GM12878 (cell line): Measurements from ENCODE around the gene ORAI3. TPM values are rescaled to one million over a fixed set of nuclear protein-coding genes. Genes with fewer than 3 reads are reported as not detected.

Experiments
- ATAC-seq: fragments of 200-7000 bp; cut with Tn5 transposase; 3 replicates; pipeline ENCODE4 v1.9.1; 2020; ENCODE audit warnings: mild to moderate bottlenecking, moderate library complexity
- BruUV-seq: library from RNA; stranded (reverse); fragments of 400-500 nt; replicated peaks from 2 replicates; lab custom pipeline; 2021; lab: Mats Ljungman, UMichigan
- CTCF ChIA-PET: fragments of 300-600 bp; sonication (Branson Sonifier 250); formaldehyde crosslinking; extraction: SDS; loops from one replicate; lab custom pipeline; 2021; ENCODE audit warnings: inconsistent platforms; lab: Yijun Ruan, JAX
- POLR2A ChIA-PET: fragments of 350-600 bp; formaldehyde crosslinking; extraction: SDS; loops from one replicate; lab custom pipeline; 2021; ENCODE audit warnings: inconsistent platforms; lab: Charles Lee
- RAD21 ChIA-PET: fragments of 300-600 bp; sonication (Branson Sonifier 250); formaldehyde crosslinking; loops from one replicate; lab custom pipeline; 2023; ENCODE audit warnings: antibody characterized with exemption; ENCODE audit not compliant: unreplicated experiment; lab: Charles Lee
- SMC1A ChIA-PET: fragments of 300-600 bp; sonication (Branson Sonifier 250); formaldehyde crosslinking; loops from one replicate; lab custom pipeline; 2023; ENCODE audit not compliant: unreplicated experiment, uncharacterized antibody; lab: Charles Lee
- DNase-seq: peaks from one replicate; pipeline ENCODE4 v3.0.0-alpha.2; 2011; ENCODE audit warnings: low read depth, low spot score
- FAIRE-seq: peaks from 3 replicates; lab custom pipeline; 2011; peaks lifted over from hg19 to GRCh38; lab: Jason Lieb, UNC
- H2AFZ ChIP-seq: 2 replicates; pipeline ENCODE4 v1.6.0; 2011; ENCODE audit warnings: low read depth, low read length, control low read depth; ENCODE audit not compliant: control insufficient read depth
- H3K27ac ChIP-seq: 2 replicates; pipeline ENCODE4 v1.5.1; 2011; ENCODE audit warnings: control low read depth; ENCODE audit not compliant: control insufficient read depth, insufficient read depth
- H3K27me3 ChIP-seq, 2 experiments: replicated peaks in 1 of 2; 2 replicates each; pipeline versions ENCODE4 v1.6.0 to v1.6.1; 2011; ENCODE audit warnings: low read length in 1 of 2; ENCODE audit not compliant: control insufficient read depth in 2 of 2, insufficient read depth in 2 of 2
- H3K36me3 ChIP-seq, 2 experiments: 2 replicates each; pipeline ENCODE4 v1.5.1; 2011; ENCODE audit warnings: low read length in 1 of 2; ENCODE audit not compliant: control insufficient read depth in 2 of 2, insufficient read depth in 2 of 2
- H3K4me1 ChIP-seq: 2 replicates; pipeline ENCODE4 v1.6.1; 2011; ENCODE audit warnings: mild to moderate bottlenecking, low read length, moderate library complexity, mixed read lengths; ENCODE audit not compliant: control insufficient read depth, insufficient read depth
- H3K4me2 ChIP-seq: 2 replicates; pipeline ENCODE4 v1.6.0; 2011; ENCODE audit warnings: control low read depth; ENCODE audit not compliant: control insufficient read depth, insufficient read depth
- H3K4me3 ChIP-seq: fragments of 200-600 bp; sonication (generic); 2 replicates; pipeline ENCODE4 v1.5.1; 2016
- H3K79me2 ChIP-seq: 2 replicates; pipeline ENCODE4 v1.6.0; 2011; ENCODE audit warnings: low read length; ENCODE audit not compliant: control insufficient read depth, insufficient read depth
- H3K9ac ChIP-seq: 2 replicates; pipeline ENCODE4 v1.8.0; 2011; ENCODE audit warnings: low read length, control low read depth, mixed read lengths; ENCODE audit not compliant: control insufficient read depth, insufficient read depth
- H3K9me3 ChIP-seq: replicated peaks from 3 replicates; pipeline ENCODE4 v1.5.1; 2011; ENCODE audit warnings: mild to moderate bottlenecking, low read length; ENCODE audit not compliant: control insufficient read depth, insufficient read depth
- H4K20me1 ChIP-seq: 2 replicates; pipeline ENCODE4 v1.6.0; 2011; ENCODE audit not compliant: control insufficient read depth, insufficient read depth
- CREM ChIP-seq: IDR thresholded peaks from 2 replicates; pipeline ENCODE4 v1.6.1; 2014; ENCODE audit warnings: antibody characterized with exemption, low read depth
- JUNB ChIP-seq: IDR thresholded peaks from 2 replicates; pipeline ENCODE4 v1.6.1; 2016; ENCODE audit warnings: antibody characterized with exemption, mild to moderate bottlenecking
- NFYA ChIP-seq: IDR thresholded peaks from 2 replicates; pipeline ENCODE4 v1.6.1; 2011; ENCODE audit warnings: low read depth, mild to moderate bottlenecking, low read length, improper control_type of control experiment, borderline replicate concordance
- SREBF1 ChIP-seq: IDR thresholded peaks from 2 replicates; pipeline ENCODE4 v1.6.1; 2012; ENCODE audit warnings: mild to moderate bottlenecking, low read length
- YY1 ChIP-seq: IDR thresholded peaks from 2 replicates; pipeline ENCODE4 v1.6.1; 2011; ENCODE audit warnings: low read depth, mild to moderate bottlenecking, low read length
- WGBS: methylation state at CpG from one replicate; pipeline ENCODE4 v1.1.6; 2016; ENCODE audit warnings: low lambda C conversion rate; ENCODE audit not compliant: insufficient replicate concordance, insufficient coverage; ENCODE audit errors: missing lambda C conversion rate; 5-methylcytosine and 5-hydroxymethylcytosine counted together
- in situ Hi-C: fragments of 300-500 bp; cut with MboI; formaldehyde crosslinking; loops from 9 replicates; pipeline ENCODE4 v1.14.3; 2018; ENCODE audit warnings: mixed read lengths
- intact Hi-C: fragments of 100-400 bp; cut with micrococcal nuclease; formaldehyde crosslinking; loops from one replicate; pipeline ENCODE4 v1.14.2; 2022; ENCODE audit not compliant: unreplicated experiment
- polyA plus RNA-seq, 11 experiments: library from polyadenylated mRNA; depleted of rRNA in 4 of 11; unstranded in 6 of 11; stranded (reverse) in 5 of 11; fragments of >200 nt; fragmentation: Nextera tagmentation in 4 of 11; fragmentation: Illumina TruSeq in 1 of 11; extraction: Ambion mirVana in 4 of 11; extraction: Trizol in 1 of 11; gene quantifications; 1 replicate in 1 of 11; 2 replicates in 10 of 11; pipeline versions ENCODE4 v1.2.1 to v1.2.3, GENCODE V29; 2011 to 2016; ENCODE audit warnings: inconsistent platforms in 2 of 11, missing spikeins in 2 of 11, low read depth in 1 of 11
- total RNA-seq, 4 experiments: library from RNA; depleted of rRNA in 3 of 4; stranded (reverse); fragments of >200 nt in 3 of 4; fragmentation: Illumina TruSeq in 1 of 4; extraction: Trizol in 1 of 4; gene quantifications; 2 replicates each; pipeline versions ENCODE4 v1.2.1 to v1.2.3, GENCODE V29; 2013 to 2021
- TF ChIP-seq, protein P1 (sequence below): fragments of 450-650 bp; IDR thresholded peaks from 2 replicates; pipeline ENCODE4 v1.6.1; 2017; ENCODE audit warnings: mild to moderate bottlenecking, low read depth, inconsistent platforms; ENCODE audit not compliant: poor library complexity, severe bottlenecking

The ORAI3 gene
- total and polyA plus RNA-seq, 10 of the 15 experiments (the other 5 are each of a cell fraction or from before 2014, with no cell fraction given): 3.4 to 21.9 (median 16.2) TPM

DNA sequence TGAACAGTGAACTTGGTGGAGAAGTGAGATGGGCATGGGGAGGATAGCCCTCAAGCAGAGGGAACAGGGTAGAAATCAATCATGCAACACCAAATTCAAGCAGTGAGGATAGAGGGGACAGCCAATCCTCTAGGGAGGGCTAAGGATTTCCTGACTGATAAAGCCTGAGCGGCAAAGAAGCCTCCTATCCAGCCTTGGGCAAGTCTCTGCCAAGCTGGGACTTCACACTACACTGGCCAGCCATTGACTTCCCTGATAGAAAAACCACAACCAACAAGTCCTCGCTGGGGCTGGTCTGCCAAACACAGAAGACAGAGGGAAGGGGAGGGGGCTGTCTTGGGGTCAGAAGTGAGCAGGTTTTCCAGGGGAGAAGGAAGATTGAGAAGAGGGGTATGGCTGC is 28.0 kb upstream of the ORAI3 start:
- SMC1A ChIA-PET: interaction anchor here (2.9 kb wide), 1 partner anchor 76 kb away, joined by 24 read pairs; no protein-coding TSS in a partner anchor
- H2AFZ ChIP-seq: no peak overlapping the region
- POLR2A ChIA-PET: no interaction called here
- intact Hi-C loops: loop anchor here (1.0 to 10.0 kb wide), 4 partner anchors 77 to 266 kb away; partner anchors contain the start of genes CFAP119, FBRS, PRR14 and RNF40
- RAD21 ChIA-PET: no interaction called here
- ATAC-seq: no peak
- no peak for DNase-seq
- peaks cover 4% of the 10 kb centered on the region; the same call in 1 of the 2 replicates for H3K4me1 ChIP-seq
- H4K20me1 ChIP-seq: no peaks in the 10 kb centered on the region
- peak; percentile 65 for FAIRE-seq
- TF ChIP-seq, protein P1, sequence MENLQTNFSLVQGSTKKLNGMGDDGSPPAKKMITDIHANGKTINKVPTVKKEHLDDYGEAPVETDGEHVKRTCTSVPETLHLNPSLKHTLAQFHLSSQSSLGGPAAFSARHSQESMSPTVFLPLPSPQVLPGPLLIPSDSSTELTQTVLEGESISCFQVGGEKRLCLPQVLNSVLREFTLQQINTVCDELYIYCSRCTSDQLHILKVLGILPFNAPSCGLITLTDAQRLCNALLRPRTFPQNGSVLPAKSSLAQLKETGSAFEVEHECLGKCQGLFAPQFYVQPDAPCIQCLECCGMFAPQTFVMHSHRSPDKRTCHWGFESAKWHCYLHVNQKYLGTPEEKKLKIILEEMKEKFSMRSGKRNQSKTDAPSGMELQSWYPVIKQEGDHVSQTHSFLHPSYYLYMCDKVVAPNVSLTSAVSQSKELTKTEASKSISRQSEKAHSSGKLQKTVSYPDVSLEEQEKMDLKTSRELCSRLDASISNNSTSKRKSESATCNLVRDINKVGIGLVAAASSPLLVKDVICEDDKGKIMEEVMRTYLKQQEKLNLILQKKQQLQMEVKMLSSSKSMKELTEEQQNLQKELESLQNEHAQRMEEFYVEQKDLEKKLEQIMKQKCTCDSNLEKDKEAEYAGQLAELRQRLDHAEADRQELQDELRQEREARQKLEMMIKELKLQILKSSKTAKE: no peak
- TF ChIP-seq YY1: no peak
- TF ChIP-seq JUNB: no peak
- TF ChIP-seq SREBF1: no peak
- TF ChIP-seq CREM: no peak
- no peak for TF ChIP-seq NFYA
- TF ChIP-seq, all 136 proteins: peak for 0
- BruUV-seq: no TSS peak
- H3K9ac ChIP-seq: no peak overlapping the region
- H3K79me2 ChIP-seq: peaks cover 5% of the 10 kb centered on the region
- no peaks in the 10 kb centered on the region for H3K9me3 ChIP-seq
- WGBS: 41% methylated on average over 2 of the region's 2 CpGs
- H3K27ac ChIP-seq: no peak overlapping the region
- H3K4me3 ChIP-seq: no peak overlapping the region
- in situ Hi-C loops: loop anchor here (5.0 kb wide), 1 partner anchor 79 kb away; no protein-coding TSS in a partner anchor
- CTCF ChIA-PET: interaction anchor here (0.9 to 2.1 kb wide), 3 partner anchors 20 to 75 kb away, joined by 4 to 25 read pairs (median 4); no protein-coding TSS in a partner anchor
- H3K27me3 ChIP-seq: no peaks in the 10 kb centered on the region
- H3K4me2 ChIP-seq: no peak overlapping the region; the same call in 1 of the 2 replicates
- no peaks in the 10 kb centered on the region for H3K36me3 ChIP-seq
